ENCODE measurements around the gene CR1. TPM values are rescaled to one million over a fixed set of nuclear protein-coding genes. Genes with fewer than 3 reads are reported as not detected.
"Not testable (repeated sequence)": the region's sequence is repeated elsewhere in the genome, so short reads cannot be mapped to it uniquely, and the experiment has no call there.

CR1 gene
- total RNA-seq, 1 donor from 2014 or later = 1.0 TPM

DNA sequence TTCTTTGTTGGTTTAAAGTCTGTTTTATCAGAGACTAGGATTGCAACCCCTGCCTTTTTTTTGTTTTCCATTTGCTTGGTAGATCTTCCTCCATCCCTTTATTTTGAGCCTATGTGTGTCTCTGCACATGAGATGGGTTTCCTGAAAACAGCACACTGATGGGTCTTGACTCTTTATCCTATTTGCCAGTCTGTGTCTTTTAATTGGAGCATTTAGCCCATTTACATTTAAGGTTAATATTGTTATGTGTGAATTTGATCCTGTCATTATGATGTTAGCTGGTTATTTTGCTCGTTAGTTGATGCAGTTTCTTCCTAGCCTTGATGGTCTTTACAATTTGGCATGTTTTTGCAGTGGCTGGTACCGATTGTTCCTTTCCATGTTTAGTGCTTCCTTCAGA lies 165.5 kb downstream of the CR1 start:
- DNase-seq (ENCODE audit: low spot score); ATAC-seq: not testable (repeated sequence)

DNA sequence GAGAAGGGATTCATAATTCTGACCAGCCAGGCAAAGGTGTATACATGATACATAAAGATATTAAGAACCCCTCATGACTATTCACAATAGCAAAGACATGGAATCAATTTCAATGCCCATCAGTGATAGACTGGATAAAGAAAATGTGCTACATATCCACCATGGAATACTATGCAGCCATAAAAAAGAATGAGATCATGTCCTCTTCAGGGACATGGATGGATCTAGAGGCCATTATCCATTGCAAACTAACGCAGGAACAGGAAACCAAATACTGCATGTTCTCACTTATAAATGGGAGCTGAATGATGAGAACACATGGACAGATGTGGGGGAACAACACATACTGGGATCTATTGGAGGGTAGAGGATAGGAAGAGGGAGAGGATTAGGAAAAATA lies 170.4 kb downstream of the CR1 start:
- no peak for ATAC-seq
- no peak for DNase-seq (ENCODE audit: low spot score)

DNA sequence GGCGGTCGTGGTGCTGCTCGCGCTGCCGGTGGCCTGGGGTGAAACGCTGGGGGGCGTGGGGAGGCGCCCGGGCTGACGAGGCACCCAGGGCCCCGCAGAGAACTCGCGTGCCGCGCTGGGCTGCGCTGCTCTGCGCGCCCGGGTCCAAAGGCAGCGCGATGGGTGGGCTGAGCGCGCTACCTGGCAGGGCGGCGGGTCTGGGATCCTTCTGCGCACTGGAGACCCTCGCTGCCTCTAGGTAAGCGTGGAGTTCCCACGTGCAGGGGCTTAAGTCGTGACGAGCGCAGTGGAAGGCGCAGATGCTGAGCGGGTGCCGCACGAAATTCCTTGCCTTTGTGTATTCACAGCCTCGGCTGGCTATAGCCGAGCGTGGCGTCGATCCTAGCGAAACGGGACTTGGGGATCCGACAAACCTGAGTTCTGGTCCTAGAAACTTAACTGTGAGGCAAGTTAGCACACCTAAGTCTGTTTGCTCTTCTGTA lies 173.6 kb downstream of the CR1 start:
- no peak for ATAC-seq

DNA sequence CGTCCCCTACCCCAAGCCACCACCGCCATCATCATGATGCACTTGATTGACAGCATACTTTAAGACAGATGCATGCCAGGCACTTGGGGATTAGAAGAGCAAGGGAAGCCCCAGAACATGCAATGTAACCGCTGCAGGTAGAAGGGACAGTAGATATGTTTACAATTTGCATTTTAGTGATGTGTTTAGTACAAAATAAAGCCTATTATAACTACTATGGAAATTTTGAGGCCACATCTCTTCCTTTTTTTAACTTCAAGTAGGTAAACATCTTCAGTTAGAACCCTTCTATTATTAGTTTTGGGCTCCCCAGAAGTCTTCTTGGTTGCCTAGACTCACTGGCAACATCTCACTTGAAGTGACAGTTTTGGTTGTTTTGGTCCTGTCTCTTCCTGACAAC lies 174.2 kb downstream of the CR1 start:
- ATAC-seq (no peak), DNase-seq (ENCODE audit: low spot score) (no peak)

More for the DNA sequence above, 173.6 kb downstream of the CR1 start:
- DNase-seq (ENCODE audit: low spot score) = no peak

DNA sequence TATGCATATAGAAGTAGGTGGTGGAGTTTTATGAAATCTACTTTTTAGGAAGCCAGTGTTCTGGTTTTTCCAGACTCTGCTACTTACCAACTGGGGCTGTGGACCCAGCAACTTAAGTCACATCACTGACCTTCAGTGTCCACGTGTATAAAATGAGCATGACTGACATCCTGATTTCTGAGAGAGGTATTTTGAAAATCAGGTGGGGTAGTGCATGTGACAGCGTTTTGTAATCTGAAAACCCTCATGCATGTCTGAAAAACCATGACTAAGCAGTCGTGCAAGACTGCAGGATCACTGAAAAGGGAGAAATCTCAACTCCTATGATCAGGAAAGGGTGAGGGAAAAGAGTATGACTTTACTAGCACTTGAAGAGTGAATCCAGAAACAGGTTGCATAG lies 175.0 kb downstream of the CR1 start:
- no peak for DNase-seq (ENCODE audit: low spot score)
- no peak for ATAC-seq

DNA sequence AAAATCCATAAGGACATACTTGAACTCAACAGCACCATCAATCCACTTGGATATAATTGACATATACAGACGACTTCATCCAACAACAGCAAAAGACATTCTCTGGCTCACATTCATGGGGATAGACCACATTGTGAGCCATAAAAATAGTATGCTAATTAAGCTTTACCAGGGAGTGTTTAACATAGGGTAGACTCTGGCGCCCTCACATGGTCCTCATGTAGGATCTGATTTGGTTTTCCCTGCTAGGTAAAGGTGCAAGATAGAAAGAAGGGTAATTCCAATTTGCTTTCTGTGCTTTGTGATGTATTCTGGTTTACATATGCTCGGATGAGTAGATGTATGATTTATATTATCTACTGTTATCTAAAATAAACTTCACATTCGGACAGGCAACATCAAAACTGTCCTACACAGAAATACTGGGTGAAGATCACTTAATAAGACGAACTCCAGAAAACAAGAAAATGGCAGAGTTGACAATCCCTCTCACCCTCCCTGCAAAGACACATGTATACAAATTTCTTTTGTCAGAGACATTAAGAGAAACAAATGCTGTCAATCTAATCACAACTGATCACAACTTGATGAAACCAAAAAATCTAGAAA lies 176.7 kb downstream of the CR1 start:
- no peak for DNase-seq (ENCODE audit: low spot score)
- peak; percentile 65 for ATAC-seq

DNA sequence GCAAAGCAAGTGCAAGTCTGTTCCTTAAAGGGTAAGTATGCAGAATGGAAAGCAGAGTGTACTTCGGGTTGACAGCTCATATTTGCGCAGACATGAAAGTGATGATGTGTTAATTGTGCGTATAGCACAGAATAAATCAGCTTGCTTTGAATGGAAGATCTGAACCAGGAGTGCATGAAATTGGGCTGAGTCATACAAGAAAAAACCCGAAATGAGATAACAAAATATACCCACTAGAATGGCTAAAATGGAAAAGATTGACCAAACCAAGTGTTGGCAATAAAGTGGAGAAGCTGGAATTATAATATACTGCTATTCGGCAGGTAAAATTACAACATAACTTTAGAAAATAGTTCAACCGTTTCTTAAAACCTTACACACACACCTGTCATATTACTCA lies 177.4 kb downstream of the CR1 start:
- ATAC-seq (no peak), DNase-seq (ENCODE audit: low spot score) (no peak)

DNA sequence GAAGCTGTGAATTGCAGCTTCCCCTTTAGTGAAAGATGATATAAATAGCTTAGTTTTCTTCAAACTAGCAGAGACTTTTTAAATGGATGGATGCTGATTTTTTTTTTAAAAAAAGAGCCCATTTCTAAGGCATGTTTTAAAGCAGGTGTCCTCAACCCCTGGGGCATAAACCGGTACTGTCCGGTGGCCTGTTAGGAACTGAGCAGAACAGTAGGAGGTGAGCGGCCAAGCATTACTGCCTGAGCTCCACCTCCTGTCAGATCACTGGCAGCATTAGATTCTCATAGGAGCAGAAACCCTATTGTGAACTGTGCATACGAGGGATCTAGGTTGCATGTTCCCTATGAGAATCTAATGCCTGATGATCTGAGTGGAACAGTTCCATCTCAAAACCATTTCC lies 180.2 kb downstream of the CR1 start:
- ATAC-seq = no peak
- DNase-seq (ENCODE audit: low spot score) = no peak

DNA sequence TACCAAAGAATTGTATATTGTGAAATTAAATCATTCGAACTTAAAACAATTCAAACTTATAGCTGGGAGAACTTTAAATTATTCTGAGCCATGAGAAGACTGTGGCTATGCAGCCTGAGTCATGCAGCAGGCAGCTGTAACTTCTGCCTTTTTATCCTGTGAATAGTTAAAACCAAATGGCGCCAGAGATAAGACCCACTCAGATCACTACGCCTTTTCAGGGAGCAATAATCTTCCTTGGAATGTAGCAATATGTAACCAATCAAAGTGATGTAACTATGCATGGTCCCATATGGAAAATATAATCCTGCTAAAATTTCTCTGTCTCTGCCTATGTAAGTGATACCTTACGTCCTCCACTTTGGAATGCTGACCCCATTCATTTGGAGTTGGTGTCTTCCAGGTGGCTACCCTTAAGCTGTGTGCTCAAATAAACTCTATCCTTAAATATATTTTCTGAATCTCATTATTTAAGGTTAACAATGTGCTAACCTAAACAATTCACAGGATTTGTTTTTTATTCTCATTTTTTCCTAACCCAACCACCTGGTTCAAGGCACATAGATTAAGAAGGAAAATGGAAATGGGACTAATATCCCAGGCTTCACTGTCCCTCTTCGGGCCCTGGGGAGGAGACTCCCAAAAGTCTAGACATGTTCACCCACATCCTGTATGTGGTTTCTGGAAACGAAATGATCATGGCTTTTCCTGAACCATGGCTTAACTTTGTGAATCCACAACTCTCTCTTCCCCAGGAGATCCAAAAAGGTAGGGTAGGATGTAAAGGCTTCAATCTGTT lies 184.8 kb downstream of the CR1 start:
- not testable (repeated sequence) for ATAC-seq; DNase-seq (ENCODE audit: low spot score)

DNA sequence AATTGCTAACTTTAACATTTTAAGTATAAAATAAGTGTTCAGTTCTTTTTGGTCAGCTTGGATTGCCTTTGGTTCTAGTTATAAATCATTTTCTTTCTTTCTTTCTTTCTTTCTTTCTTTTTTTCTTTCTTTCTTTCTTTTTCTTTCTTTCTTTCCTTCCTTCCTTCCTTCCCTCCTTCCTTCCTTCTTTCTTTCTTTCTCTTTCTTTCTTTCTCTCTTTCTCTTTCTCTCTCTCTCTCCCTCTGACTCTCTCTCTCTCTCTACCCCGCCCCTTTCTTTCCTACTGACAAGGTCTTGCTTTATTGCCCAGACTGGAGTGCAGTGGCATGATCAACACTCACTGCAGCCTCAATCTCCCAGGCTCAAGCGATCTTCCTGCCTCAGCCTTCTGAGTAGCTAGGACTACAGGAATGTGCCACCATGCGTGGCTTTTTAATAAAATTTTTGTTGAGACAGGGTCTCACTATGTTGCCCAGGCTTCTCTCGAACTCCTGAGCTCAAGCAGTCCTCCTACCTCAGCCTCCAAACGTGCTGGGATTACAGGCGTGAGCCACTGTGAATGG lies 187.0 kb downstream of the CR1 start:
- ATAC-seq; DNase-seq (ENCODE audit: low spot score): not testable (repeated sequence)

DNA sequence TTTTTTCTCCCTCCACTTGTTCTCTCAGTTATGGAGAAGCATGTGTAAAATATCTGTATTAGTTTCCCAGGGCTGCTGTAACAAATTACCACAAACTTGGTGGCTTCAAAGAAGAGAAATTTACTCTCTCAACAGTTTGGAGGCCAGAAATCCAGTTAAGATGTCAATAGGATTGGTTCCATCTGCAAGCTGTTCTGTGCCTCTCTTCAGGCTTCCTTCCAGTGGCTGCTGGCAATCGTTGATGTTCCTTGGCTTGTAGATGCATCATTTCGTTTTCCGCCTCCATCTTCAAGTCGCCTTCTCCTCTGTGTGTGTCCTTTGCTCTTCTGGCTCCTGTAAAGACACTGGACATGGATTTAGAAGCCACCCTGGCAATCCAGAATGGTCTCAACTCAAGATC lies 194.6 kb downstream of the CR1 start:
- ATAC-seq; DNase-seq (ENCODE audit: low spot score): not testable (repeated sequence)

DNA sequence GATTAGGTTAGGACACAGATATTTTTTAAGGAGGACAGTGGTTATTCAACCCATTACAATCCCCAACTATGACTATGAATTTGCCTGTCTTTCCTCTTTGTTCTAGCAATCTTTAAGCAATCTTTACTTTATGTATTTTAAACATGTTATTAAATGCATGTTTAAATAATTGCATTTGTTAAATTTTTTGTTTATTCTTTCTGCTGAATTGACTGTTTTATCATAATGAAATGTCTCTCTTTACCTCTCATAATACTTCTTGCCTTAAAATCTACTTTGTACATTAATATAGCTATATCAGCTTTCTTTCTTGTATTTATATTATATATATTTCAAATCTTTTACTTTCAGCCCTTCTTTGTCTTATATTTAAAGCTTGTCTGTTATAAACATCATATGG lies 195.1 kb downstream of the CR1 start:
- ATAC-seq (no peak), DNase-seq (ENCODE audit: low spot score) (no peak)

Other genes starting within 250 kb of the CR1 start
- 9.8 TPM for gene CD55, start 174.5 kb upstream of the CR1 start, total RNA-seq
- gene CR2, start 41.8 kb upstream of the CR1 start, total RNA-seq = 0.08 TPM
- 0.43 TPM for gene CR1L, start 149.0 kb downstream of the CR1 start, total RNA-seq

All from left lobe of liver (tissue), 2 donors.